ENCODE measurements around the gene FAAP100.

DNA sequence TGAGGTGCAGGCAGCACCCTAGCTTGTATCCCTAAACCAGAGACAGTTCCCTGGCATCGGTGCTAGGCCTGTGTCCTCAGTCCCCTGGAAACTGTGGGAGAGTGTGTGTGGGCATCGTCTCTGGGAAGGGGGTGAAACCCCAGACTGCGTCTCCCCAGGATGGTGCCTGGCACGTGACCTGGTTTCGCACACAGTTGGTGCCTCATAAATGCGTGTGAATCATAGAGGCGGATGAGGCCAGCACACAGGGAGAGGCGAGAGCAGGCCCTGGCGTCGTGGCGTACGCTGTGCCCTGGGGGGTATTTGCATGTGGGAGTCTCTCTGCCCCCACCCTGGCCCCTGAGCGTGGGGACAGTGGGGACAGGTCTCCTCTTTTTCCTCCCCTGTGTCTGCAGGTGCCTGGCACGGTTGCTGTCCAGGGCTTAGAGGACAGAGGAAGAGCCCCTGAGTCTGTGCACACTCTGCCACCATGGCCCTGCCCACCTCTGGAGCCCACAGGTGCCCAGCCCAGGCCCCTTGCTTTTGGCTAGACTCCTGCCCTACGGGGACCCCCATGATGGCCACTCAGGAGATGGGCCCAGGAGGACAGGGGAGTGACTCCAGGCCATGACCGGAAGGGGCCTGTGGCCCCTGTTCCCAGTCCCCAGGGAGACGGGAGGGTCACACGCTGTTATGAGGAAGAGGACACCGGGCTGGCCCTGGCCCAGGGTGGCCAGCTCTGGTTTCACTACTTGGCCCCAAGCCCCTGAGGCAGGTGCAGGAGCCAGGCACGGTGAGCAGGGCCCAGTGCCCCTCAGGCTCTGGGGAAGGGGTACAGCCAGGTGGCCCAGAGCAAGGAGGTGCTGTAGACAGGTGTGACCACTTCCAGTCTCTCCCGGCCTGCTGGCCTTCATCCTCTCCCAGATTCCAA is 25.2 kb downstream of the FAAP100 start:
- no peak for TF ChIP-seq POLR2A (IDR thresholded peaks at IDR 0.05)
- TF ChIP-seq CTCF (IDR thresholded peaks at IDR 0.05 in 4 of 5, conservative IDR thresholded peaks at IDR 0.05 in 1 of 5) = no peak
